HG03045 (cell line): Measurements from ENCODE around the gene DBI.

Experiments
- ATAC-seq: cut with Tn5 transposase; IDR thresholded peaks from one replicate; pipeline ENCODE4 v1.9.1; 2021; ENCODE audit warnings: mild to moderate bottlenecking, moderate library complexity; ENCODE audit not compliant: unreplicated experiment

DBI gene

GRCh38 chr2:119366649-119367471 is at the start of gene DBI, which contains the start of gene C2orf76:
Gene DBI, plus strand, starts transcription at chr2:119366977. Its CDS starts 75 bp downstream, at chr2:119367052.
Gene C2orf76, minus strand, starts transcription at chr2:119366834. Its CDS starts 26,875 bp downstream, at chr2:119339959.
- ATAC-seq = peak; percentile 98

GRCh38 chr2:119317554-119317953 is 49.2 kb upstream of the DBI start:
- no peak for ATAC-seq

- ATAC-seq = no peak
Observed at GRCh38 chr2:119319593-119319992, 47.2 kb upstream of the DBI start.

- ATAC-seq = no peak
Observed at GRCh38 chr2:119323459-119323858, 43.3 kb upstream of the DBI start.

GRCh38 chr2:119324685-119325270 is 42.0 kb upstream of the DBI start:
- ATAC-seq = no peak

- no peak for ATAC-seq
Observed at GRCh38 chr2:119326938-119327337, 39.8 kb upstream of the DBI start.

GRCh38 chr2:119327431-119327830 is 39.3 kb upstream of the DBI start:
- ATAC-seq = no peak

GRCh38 chr2:119332953-119333352 is 33.8 kb upstream of the DBI start:
- ATAC-seq = no peak

GRCh38 chr2:119333360-119333759 is 33.4 kb upstream of the DBI start:
- ATAC-seq = no peak

- ATAC-seq = no peak
Observed at GRCh38 chr2:119333833-119334232, 32.9 kb upstream of the DBI start.

GRCh38 chr2:119337749-119338148 is 29.0 kb upstream of the DBI start:
- ATAC-seq = no peak

GRCh38 chr2:119338272-119338671 is 28.5 kb upstream of the DBI start:
- ATAC-seq = no peak

GRCh38 chr2:119338826-119339561 is 27.8 kb upstream of the DBI start:
- ATAC-seq = peak; percentile 98

- ATAC-seq = peak; percentile 30
Observed at GRCh38 chr2:119339562-119339923, 27.2 kb upstream of the DBI start.

GRCh38 chr2:119341684-119342083 is 25.1 kb upstream of the DBI start:
- no peak for ATAC-seq

GRCh38 chr2:119349289-119349688 is 17.5 kb upstream of the DBI start:
- ATAC-seq = no peak

GRCh38 chr2:119350311-119350998 is 16.3 kb upstream of the DBI start:
- ATAC-seq = no peak

GRCh38 chr2:119352357-119352756 is 14.4 kb upstream of the DBI start:
- ATAC-seq = peak; percentile 96

- ATAC-seq = no peak
Observed at GRCh38 chr2:119354860-119355259, 11.9 kb upstream of the DBI start.

- ATAC-seq = no peak
Observed at GRCh38 chr2:119359774-119360173, 7.0 kb upstream of the DBI start.

GRCh38 chr2:119360423-119360966 is 6.3 kb upstream of the DBI start:
- no peak for ATAC-seq
